SKM-1 (cell line): ENCODE data around the gene RPL13.

Source experiments
- DNase-seq: peaks from one replicate; lab custom pipeline; 2025; ENCODE audit not compliant: unreplicated experiment; lab: John Stamatoyannopoulos, UW

Gene RPL13

GRCh38 chr16:89560378-89561141 is at the start of gene RPL13:
Gene RPL13, plus strand, starts transcription at chr16:89560682. Its CDS starts 278 bp downstream, at chr16:89560960.
- peak; percentile 84 for DNase-seq

GRCh38 chr16:89511374-89511773 is 49.1 kb upstream of the RPL13 start:
- DNase-seq, result no peak

GRCh38 chr16:89512453-89512852 is 48.0 kb upstream of the RPL13 start:
- DNase-seq, result no peak

GRCh38 chr16:89517128-89517527 is 43.4 kb upstream of the RPL13 start:
- no peak for DNase-seq

- no peak for DNase-seq
Observed at GRCh38 chr16:89519881-89520280, 40.6 kb upstream of the RPL13 start.

- no peak for DNase-seq
Observed at GRCh38 chr16:89522287-89522686, 38.2 kb upstream of the RPL13 start.

- DNase-seq, result no peak
Observed at GRCh38 chr16:89523680-89524344, 36.7 kb upstream of the RPL13 start.

GRCh38 chr16:89525146-89525913 is 35.2 kb upstream of the RPL13 start:
- no peak for DNase-seq

- no peak for DNase-seq
Observed at GRCh38 chr16:89529097-89529496, 31.4 kb upstream of the RPL13 start.

GRCh38 chr16:89530401-89531381 is 29.8 kb upstream of the RPL13 start:
- no peak for DNase-seq

- no peak for DNase-seq
Observed at GRCh38 chr16:89531821-89532526, 28.5 kb upstream of the RPL13 start.

- peak; percentile 98 for DNase-seq
Observed at GRCh38 chr16:89534252-89534756, 26.2 kb upstream of the RPL13 start.

GRCh38 chr16:89536371-89536770 is 24.1 kb upstream of the RPL13 start:
- no peak for DNase-seq

GRCh38 chr16:89536886-89537548 is 23.5 kb upstream of the RPL13 start:
- no peak for DNase-seq

- no peak for DNase-seq
Observed at GRCh38 chr16:89537549-89537925, 22.9 kb upstream of the RPL13 start.

- DNase-seq, result no peak
Observed at GRCh38 chr16:89538286-89538685, 22.2 kb upstream of the RPL13 start.

- no peak for DNase-seq
Observed at GRCh38 chr16:89540557-89540956, 19.9 kb upstream of the RPL13 start.

GRCh38 chr16:89541792-89542191 is 18.7 kb upstream of the RPL13 start:
- no peak for DNase-seq

- DNase-seq, result no peak
Observed at GRCh38 chr16:89544113-89544512, 16.4 kb upstream of the RPL13 start.
